GM12878 (cell line): ENCODE measurements around the gene SPATA18. TPM values are rescaled to one million over a fixed set of nuclear protein-coding genes. Genes with fewer than 3 reads are reported as not detected.

Source experiments
- ATAC-seq: fragments of 200-7000 bp; cut with Tn5 transposase; 3 replicates; pipeline ENCODE4 v1.9.1; 2020; ENCODE audit warnings: mild to moderate bottlenecking, moderate library complexity
- BruUV-seq: library from RNA; stranded (reverse); fragments of 400-500 nt; replicated peaks from 2 replicates; lab custom pipeline; 2021; lab: Mats Ljungman, UMichigan
- CTCF ChIA-PET: fragments of 300-600 bp; sonication (Branson Sonifier 250); formaldehyde crosslinking; extraction: SDS; loops from one replicate; lab custom pipeline; 2021; ENCODE audit warnings: inconsistent platforms; lab: Yijun Ruan, JAX
- POLR2A ChIA-PET: fragments of 350-600 bp; formaldehyde crosslinking; extraction: SDS; loops from one replicate; lab custom pipeline; 2021; ENCODE audit warnings: inconsistent platforms; lab: Charles Lee
- RAD21 ChIA-PET: fragments of 300-600 bp; sonication (Branson Sonifier 250); formaldehyde crosslinking; loops from one replicate; lab custom pipeline; 2023; ENCODE audit warnings: antibody characterized with exemption; ENCODE audit not compliant: unreplicated experiment; lab: Charles Lee
- SMC1A ChIA-PET: fragments of 300-600 bp; sonication (Branson Sonifier 250); formaldehyde crosslinking; loops from one replicate; lab custom pipeline; 2023; ENCODE audit not compliant: unreplicated experiment, uncharacterized antibody; lab: Charles Lee
- DNase-seq: peaks from one replicate; pipeline ENCODE4 v3.0.0-alpha.2; 2011; ENCODE audit warnings: low read depth, low spot score
- FAIRE-seq: peaks from 3 replicates; lab custom pipeline; 2011; peaks lifted over from hg19 to GRCh38; lab: Jason Lieb, UNC
- H2AFZ ChIP-seq: 2 replicates; pipeline ENCODE4 v1.6.0; 2011; ENCODE audit warnings: low read depth, low read length, control low read depth; ENCODE audit not compliant: control insufficient read depth
- H3K27ac ChIP-seq: 2 replicates; pipeline ENCODE4 v1.5.1; 2011; ENCODE audit warnings: control low read depth; ENCODE audit not compliant: control insufficient read depth, insufficient read depth
- H3K27me3 ChIP-seq, 2 experiments: replicated peaks in 1 of 2; 2 replicates each; pipeline versions ENCODE4 v1.6.0 to v1.6.1; 2011; ENCODE audit warnings: low read length in 1 of 2; ENCODE audit not compliant: control insufficient read depth in 2 of 2, insufficient read depth in 2 of 2
- H3K36me3 ChIP-seq, 2 experiments: 2 replicates each; pipeline ENCODE4 v1.5.1; 2011; ENCODE audit warnings: low read length in 1 of 2; ENCODE audit not compliant: control insufficient read depth in 2 of 2, insufficient read depth in 2 of 2
- H3K4me1 ChIP-seq: 2 replicates; pipeline ENCODE4 v1.6.1; 2011; ENCODE audit warnings: mild to moderate bottlenecking, low read length, moderate library complexity, mixed read lengths; ENCODE audit not compliant: control insufficient read depth, insufficient read depth
- H3K4me2 ChIP-seq: 2 replicates; pipeline ENCODE4 v1.6.0; 2011; ENCODE audit warnings: control low read depth; ENCODE audit not compliant: control insufficient read depth, insufficient read depth
- H3K4me3 ChIP-seq: fragments of 200-600 bp; sonication (generic); 2 replicates; pipeline ENCODE4 v1.5.1; 2016
- H3K79me2 ChIP-seq: 2 replicates; pipeline ENCODE4 v1.6.0; 2011; ENCODE audit warnings: low read length; ENCODE audit not compliant: control insufficient read depth, insufficient read depth
- H3K9ac ChIP-seq: 2 replicates; pipeline ENCODE4 v1.8.0; 2011; ENCODE audit warnings: low read length, control low read depth, mixed read lengths; ENCODE audit not compliant: control insufficient read depth, insufficient read depth
- H3K9me3 ChIP-seq: replicated peaks from 3 replicates; pipeline ENCODE4 v1.5.1; 2011; ENCODE audit warnings: mild to moderate bottlenecking, low read length; ENCODE audit not compliant: control insufficient read depth, insufficient read depth
- H4K20me1 ChIP-seq: 2 replicates; pipeline ENCODE4 v1.6.0; 2011; ENCODE audit not compliant: control insufficient read depth, insufficient read depth
- ATF3 ChIP-seq: IDR thresholded peaks from 2 replicates; pipeline ENCODE4 v1.6.1; 2011; ENCODE audit warnings: low read depth, mild to moderate bottlenecking, low read length, moderate library complexity, borderline replicate concordance; ENCODE audit errors: extremely low read depth
- CUX1 ChIP-seq: IDR thresholded peaks from 2 replicates; pipeline ENCODE4 v1.6.1; 2012; ENCODE audit warnings: improper control_type of control experiment, low read depth, low read length; ENCODE audit not compliant: insufficient replicate concordance
- WGBS: methylation state at CpG from one replicate; pipeline ENCODE4 v1.1.6; 2016; ENCODE audit warnings: low lambda C conversion rate; ENCODE audit not compliant: insufficient replicate concordance, insufficient coverage; ENCODE audit errors: missing lambda C conversion rate; 5-methylcytosine and 5-hydroxymethylcytosine counted together
- in situ Hi-C: fragments of 300-500 bp; cut with MboI; formaldehyde crosslinking; loops from 9 replicates; pipeline ENCODE4 v1.14.3; 2018; ENCODE audit warnings: mixed read lengths
- intact Hi-C: fragments of 100-400 bp; cut with micrococcal nuclease; formaldehyde crosslinking; loops from one replicate; pipeline ENCODE4 v1.14.2; 2022; ENCODE audit not compliant: unreplicated experiment
- polyA plus RNA-seq, 11 experiments: library from polyadenylated mRNA; depleted of rRNA in 4 of 11; unstranded in 6 of 11; stranded (reverse) in 5 of 11; fragments of >200 nt; fragmentation: Nextera tagmentation in 4 of 11; fragmentation: Illumina TruSeq in 1 of 11; extraction: Ambion mirVana in 4 of 11; extraction: Trizol in 1 of 11; gene quantifications; 1 replicate in 1 of 11; 2 replicates in 10 of 11; pipeline versions ENCODE4 v1.2.1 to v1.2.3, GENCODE V29; 2011 to 2016; ENCODE audit warnings: inconsistent platforms in 2 of 11, missing spikeins in 2 of 11, low read depth in 1 of 11
- total RNA-seq, 4 experiments: library from RNA; depleted of rRNA in 3 of 4; stranded (reverse); fragments of >200 nt in 3 of 4; fragmentation: Illumina TruSeq in 1 of 4; extraction: Trizol in 1 of 4; gene quantifications; 2 replicates each; pipeline versions ENCODE4 v1.2.1 to v1.2.3, GENCODE V29; 2013 to 2021

Gene SPATA18
- total and polyA plus RNA-seq, 10 of the 15 experiments (the other 5 are each of a cell fraction or from before 2014, with no cell fraction given), result 0.39 to 4.5 (median 1.9) TPM

GRCh38 chr4:52105276-52105675 is 54.2 kb downstream of the SPATA18 start:
- POLR2A ChIA-PET, result no interaction called here
- H3K4me3 ChIP-seq, result no peak overlapping the region
- no peaks in the 10 kb centered on the region for H4K20me1 ChIP-seq
- H3K27me3 ChIP-seq, result no peaks in the 10 kb centered on the region
- WGBS, result 44% methylated on average over 5 of the region's 5 CpGs
- no peaks in the 10 kb centered on the region for H3K4me1 ChIP-seq
- H3K9me3 ChIP-seq, result no peaks in the 10 kb centered on the region
- CTCF ChIA-PET, result no interaction called here
- H3K79me2 ChIP-seq, result no peaks in the 10 kb centered on the region
- in situ Hi-C loops, result no loop called here
- FAIRE-seq, result no peak
- BruUV-seq, result no TSS peak
- RAD21 ChIA-PET, result no interaction called here
- H2AFZ ChIP-seq, result no peak overlapping the region
- DNase-seq, result no peak
- no peak overlapping the region for H3K4me2 ChIP-seq
- no peak for ATAC-seq
- H3K27ac ChIP-seq, result no peak overlapping the region
- no peak for TF ChIP-seq CUX1
- no peak for TF ChIP-seq ATF3
- intact Hi-C loops, result no loop called here
- no peak overlapping the region for H3K9ac ChIP-seq
- no peaks in the 10 kb centered on the region for H3K36me3 ChIP-seq
- SMC1A ChIA-PET, result interaction anchor here (1.8 kb wide), 1 partner anchor 8 kb away, joined by 6 read pairs; no protein-coding TSS in a partner anchor
